Calu3 (cell line): Measurements from ENCODE around the gene BICDL1. TPM values are rescaled to one million over a fixed set of nuclear protein-coding genes. Genes with fewer than 3 reads are reported as not detected.
"Not testable (repeated sequence)": the region's sequence is repeated elsewhere in the genome, so short reads cannot be mapped to it uniquely, and the experiment has no call there.

Experiments
- BruUV-seq: library from RNA; stranded (reverse); fragments of 400-500 nt; replicated peaks from 2 replicates; lab custom pipeline; 2021; lab: Mats Ljungman, UMichigan
- CTCF ChIA-PET: fragments of 300-600 bp; sonication (Branson Sonifier 250); formaldehyde crosslinking; loops from one replicate; lab custom pipeline; 2022; ENCODE audit warnings: antibody characterized with exemption; lab: Charles Lee
- DNase-seq: peaks from one replicate; pipeline ENCODE4 v3.0.0; 2022
- H3K27ac Mint-ChIP-seq: one replicate; pipeline ENCODE4 v1.8.0; 2022; ENCODE audit warnings: mixed read lengths; ENCODE audit not compliant: unreplicated experiment
- H3K27me3 Mint-ChIP-seq: one replicate; pipeline ENCODE4 v1.8.0; 2022; ENCODE audit warnings: mixed read lengths; ENCODE audit not compliant: unreplicated experiment
- H3K36me3 Mint-ChIP-seq: one replicate; pipeline ENCODE4 v1.8.0; 2022; ENCODE audit warnings: mild to moderate bottlenecking, moderate library complexity, mixed read lengths; ENCODE audit not compliant: insufficient read depth, unreplicated experiment
- H3K4me1 Mint-ChIP-seq: one replicate; pipeline ENCODE4 v1.8.0; 2022; ENCODE audit warnings: mild to moderate bottlenecking, low read depth, mixed read lengths; ENCODE audit not compliant: unreplicated experiment
- H3K4me3 Mint-ChIP-seq: one replicate; pipeline ENCODE4 v1.8.0; 2022; ENCODE audit warnings: mild to moderate bottlenecking, low read depth, moderate library complexity, mixed read lengths; ENCODE audit not compliant: unreplicated experiment
- H3K9me3 Mint-ChIP-seq: one replicate; pipeline ENCODE4 v1.8.0; 2022; ENCODE audit warnings: low read depth, mixed read lengths; ENCODE audit not compliant: unreplicated experiment
- CTCF ChIP-seq: fragments of 200-600 bp; IDR thresholded peaks from one replicate; pipeline ENCODE4 v1.8.0; 2022; ENCODE audit warnings: antibody characterized with exemption; ENCODE audit not compliant: unreplicated experiment
- intact Hi-C: fragments of 100-400 bp; cut with micrococcal nuclease; formaldehyde crosslinking; loops from one replicate; pipeline ENCODE4 v1.10.0; 2022; ENCODE audit not compliant: unreplicated experiment
- total RNA-seq: library from RNA; stranded (reverse); gene quantifications from 2 replicates; pipeline ENCODE4 v1.2.3, GENCODE V29; 2022

The BICDL1 gene
- total RNA-seq, 1 experiment from 2014 or later: 25.7 TPM

- Mint-ChIP-seq H3K27me3 (no peaks in the 10 kb centered on the region), H3K4me3 (no peak overlapping the region), H3K27ac (peak overlapping the region; percentile 48), H3K9me3 (no peaks in the 10 kb centered on the region), H3K4me1 (peaks cover 42% of the 10 kb centered on the region), H3K36me3 (peaks cover 4% of the 10 kb centered on the region)
- no peak for TF ChIP-seq CTCF
- peak; percentile 28 for DNase-seq
- CTCF ChIA-PET: interaction anchor here (1.4 kb wide), 1 partner anchor 12 kb away, joined by 4 read pairs; no protein-coding TSS in a partner anchor
- intact Hi-C loops: no loop called here
- BruUV-seq: no TSS peak
Observed at GRCh38 chr12:120010661-120011230, 21.7 kb downstream of the BICDL1 start.

- no peak for TF ChIP-seq CTCF
- no peak for DNase-seq
- Mint-ChIP-seq H3K9me3 (no peaks in the 10 kb centered on the region), H3K4me1 (peaks cover 30% of the 10 kb centered on the region), H3K36me3 (peaks cover 4% of the 10 kb centered on the region), H3K4me3 (no peak overlapping the region), H3K27me3 (no peaks in the 10 kb centered on the region), H3K27ac (no peak overlapping the region)
- no TSS peak for BruUV-seq
- intact Hi-C loops: no loop called here
- CTCF ChIA-PET: no interaction called here
Observed at GRCh38 chr12:120012067-120012621, 23.1 kb downstream of the BICDL1 start.

- peak; percentile 12 for DNase-seq
- CTCF ChIA-PET: interaction anchor here (1.2 kb wide), 1 partner anchor 25 kb away, joined by 3 read pairs; the partner anchor contains the start of gene BICDL1
- intact Hi-C loops: no loop called here
- no peak for TF ChIP-seq CTCF
- peak overlapping the region; percentile 19 for H3K27ac Mint-ChIP-seq
- BruUV-seq: no TSS peak
- H3K36me3 Mint-ChIP-seq: peaks cover 4% of the 10 kb centered on the region
- peaks cover 30% of the 10 kb centered on the region for H3K4me1 Mint-ChIP-seq
- H3K27me3 Mint-ChIP-seq: no peaks in the 10 kb centered on the region
- H3K4me3 Mint-ChIP-seq: no peak overlapping the region
- no peaks in the 10 kb centered on the region for H3K9me3 Mint-ChIP-seq
Observed at GRCh38 chr12:120013659-120014380, 24.8 kb downstream of the BICDL1 start.

GRCh38 chr12:120014381-120014735, 25.3 kb downstream of the BICDL1 start:
- not testable (repeated sequence) for BruUV-seq

More at GRCh38 chr12:120014381-120014735, 25.3 kb downstream of the BICDL1 start:
- H3K9me3 Mint-ChIP-seq, H3K27ac Mint-ChIP-seq, DNase-seq, H3K27me3 Mint-ChIP-seq, H3K36me3 Mint-ChIP-seq, intact Hi-C loops, H3K4me3 Mint-ChIP-seq: not testable (repeated sequence)
- CTCF ChIA-PET: interaction anchor here (1.2 kb wide), 1 partner anchor 25 kb away, joined by 3 read pairs; the partner anchor contains the start of gene BICDL1
- peaks cover 30% of the 10 kb centered on the region for H3K4me1 Mint-ChIP-seq
